Chondrocyte (in vitro differentiated cells): ENCODE results near the gene NRF1. TPM values are rescaled to one million over a fixed set of nuclear protein-coding genes. Genes with fewer than 3 reads are reported as not detected.

Source experiments
- DNase-seq: peaks from one replicate; pipeline ENCODE4 v3.0.0; 2021; ENCODE audit warnings: mixed read lengths, low spot score
- H3K27ac Mint-ChIP-seq: one replicate; pipeline ENCODE4 v1.8.0; 2021; ENCODE audit warnings: mild to moderate bottlenecking, moderate library complexity, mixed read lengths; ENCODE audit not compliant: unreplicated experiment
- H3K27me3 Mint-ChIP-seq: 2 replicates; pipeline ENCODE4 v1.8.0; 2021; ENCODE audit warnings: low read depth, mixed read lengths
- H3K36me3 Mint-ChIP-seq: 2 replicates; pipeline ENCODE4 v1.8.0; 2021; ENCODE audit warnings: low read depth, mixed read lengths
- H3K4me1 Mint-ChIP-seq: 2 replicates; pipeline ENCODE4 v1.8.0; 2021; ENCODE audit warnings: low read depth, mild to moderate bottlenecking, mixed read lengths
- H3K4me3 Mint-ChIP-seq: one replicate; pipeline ENCODE4 v1.8.0; 2021; ENCODE audit warnings: mild to moderate bottlenecking, moderate library complexity, mixed read lengths; ENCODE audit not compliant: unreplicated experiment
- H3K9me3 Mint-ChIP-seq: 2 replicates; pipeline ENCODE4 v1.8.0; 2021; ENCODE audit warnings: low read depth, mixed read lengths
- CTCF ChIP-seq: fragments of 200-600 bp; sonication (generic); IDR thresholded peaks from 2 replicates; pipeline ENCODE4 v1.5.0; 2021; ENCODE audit warnings: antibody characterized with exemption, mild to moderate bottlenecking, moderate library complexity
- total RNA-seq: library from RNA; stranded (reverse); gene quantifications from 3 replicates; pipeline ENCODE4 v1.2.1, GENCODE V29; 2021

NRF1 gene
- total RNA-seq, 1 donor from 2014 or later = 13.3 TPM

- Mint-ChIP-seq H3K27me3 (no peaks in the 10 kb centered on the region), H3K9me3 (no peaks in the 10 kb centered on the region), H3K36me3 (peaks cover 14% of the 10 kb centered on the region), H3K27ac (no peak overlapping the region), H3K4me3 (no peak overlapping the region), H3K4me1 (peaks cover 14% of the 10 kb centered on the region)
- no peak for TF ChIP-seq CTCF
- DNase-seq = no peak
These were observed 4.7 kb upstream of the NRF1 start for GRCh38 chr7:129606803-129607202.

GRCh38 chr7:129607471-129608120 is 3.9 kb upstream of the NRF1 start:
- peak; percentile 61 for TF ChIP-seq CTCF
- Mint-ChIP-seq H3K4me3 (no peak overlapping the region), H3K27me3 (no peaks in the 10 kb centered on the region), H3K4me1 (peaks cover 16% of the 10 kb centered on the region), H3K27ac (no peak overlapping the region), H3K36me3 (peaks cover 14% of the 10 kb centered on the region), H3K9me3 (no peaks in the 10 kb centered on the region)
- no peak for DNase-seq

- Mint-ChIP-seq H3K9me3 (no peaks in the 10 kb centered on the region), H3K36me3 (peaks cover 14% of the 10 kb centered on the region), H3K27ac (peak overlapping the region; percentile 64), H3K4me3 (peak overlapping the region; percentile 29), H3K27me3 (no peaks in the 10 kb centered on the region), H3K4me1 (peaks cover 31% of the 10 kb centered on the region)
- DNase-seq = no peak
- no peak for TF ChIP-seq CTCF
These were observed 1.9 kb upstream of the NRF1 start for GRCh38 chr7:129609666-129610065.

- Mint-ChIP-seq H3K27me3 (no peaks in the 10 kb centered on the region), H3K36me3 (peaks cover 14% of the 10 kb centered on the region), H3K4me1 (peaks cover 42% of the 10 kb centered on the region), H3K27ac (peak overlapping the region; percentile 92), H3K4me3 (peak overlapping the region; percentile 84), H3K9me3 (no peaks in the 10 kb centered on the region)
- DNase-seq = no peak
- TF ChIP-seq CTCF = no peak
These were observed 743 bp upstream of the NRF1 start for GRCh38 chr7:129610709-129611245.

GRCh38 chr7:129612112-129613015 is 844 bp downstream of the NRF1 start:
- no peaks in the 10 kb centered on the region for H3K27me3 Mint-ChIP-seq
- H3K9me3 Mint-ChIP-seq = no peaks in the 10 kb centered on the region
- H3K4me3 Mint-ChIP-seq = peak overlapping the region; percentile 89
- peaks cover 9% of the 10 kb centered on the region for H3K36me3 Mint-ChIP-seq
- peak overlapping the region; percentile 90 for H3K27ac Mint-ChIP-seq
- TF ChIP-seq CTCF = peak; percentile 84
- DNase-seq = peak; percentile 93
- H3K4me1 Mint-ChIP-seq = peaks cover 47% of the 10 kb centered on the region
